Adrenal gland (tissue), 5 donors: ENCODE data around the gene IMMP2L.

Experiments used
- CTCF ChIP-seq, 6 experiments: fragments of 450-650 bp in 4 of 6; fragments of 200-600 bp in 2 of 6; sonication (generic) in 1 of 6; IDR thresholded peaks; 1 replicate in 5 of 6; 2 replicates in 1 of 6; pipeline versions ENCODE4 v1.5.1 to v1.8.0; 2016 to 2021; ENCODE audit warnings: antibody characterized with exemption in 6 of 6, mild to moderate bottlenecking in 2 of 6, moderate library complexity in 1 of 6
- POLR2A ChIP-seq, 2 donors: fragments of 450-650 bp; IDR thresholded peaks; one replicate each; pipeline ENCODE4 v1.6.1; 2017; ENCODE audit warnings: antibody characterized with exemption in 2 of 2, mild to moderate bottlenecking in 2 of 2, moderate library complexity in 1 of 2
- donor health status: DM: no; HTN: no; CAD: no.

DNA sequence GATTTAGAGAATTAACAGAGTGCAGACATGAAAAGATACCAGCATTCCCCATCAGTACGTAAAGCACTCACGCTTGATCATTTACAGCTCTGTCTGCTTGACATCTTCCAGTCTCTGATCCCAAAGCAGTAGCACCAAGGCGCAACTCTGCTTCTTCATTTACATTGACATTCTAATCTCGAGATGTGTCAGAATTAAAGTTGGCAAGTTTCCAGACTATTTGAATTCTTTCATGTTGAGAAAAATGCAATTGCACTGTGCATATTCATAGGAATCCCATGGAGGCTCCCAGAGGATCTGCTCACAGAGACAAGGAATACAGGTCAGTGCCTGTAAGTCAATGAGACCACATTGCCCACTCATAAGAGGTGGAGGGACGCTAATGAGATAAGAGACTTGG lies 287.4 kb downstream of the IMMP2L start:
- TF ChIP-seq CTCF (IDR thresholded peaks at IDR 0.05) (no peak), POLR2A (IDR thresholded peaks at IDR 0.05) (no peak)
